Measurements from ENCODE around the gene ABLIM2. TPM values are rescaled to one million over a fixed set of nuclear protein-coding genes. Genes with fewer than 3 reads are reported as not detected.

ABLIM2 gene
- total RNA-seq, 1 donor from 2014 or later = 5.2 TPM

DNA sequence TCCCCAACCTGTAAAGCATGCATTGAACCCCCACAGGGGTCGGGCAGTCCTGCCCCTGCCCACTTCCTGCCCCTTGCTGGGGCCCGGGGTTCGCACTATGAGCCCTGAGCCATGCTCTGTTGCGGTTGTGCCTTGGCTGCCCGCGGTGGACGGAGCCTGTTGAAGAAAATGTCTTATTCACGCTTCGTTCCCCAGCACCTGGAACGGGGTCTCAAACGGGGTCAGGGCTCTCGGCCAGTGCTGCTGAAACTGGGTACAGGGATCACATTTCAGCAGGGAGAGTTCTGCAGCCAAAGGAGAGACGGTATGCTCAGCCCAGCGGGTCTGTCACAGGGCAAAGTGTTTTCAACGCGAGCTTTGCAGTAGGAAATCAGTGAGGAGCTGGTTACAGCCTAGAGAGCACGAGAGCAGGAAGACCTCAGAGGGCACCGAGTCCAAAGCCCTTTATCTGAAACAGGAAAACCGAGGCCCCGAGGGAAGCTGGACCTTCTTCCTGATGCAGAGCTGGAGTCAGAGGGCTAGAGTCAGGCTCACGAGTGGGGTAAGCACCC lies 172.6 kb downstream of the ABLIM2 start:
- peak; percentile 55 to 73 for DNase-seq (ENCODE audit: low read depth in 2 of 2)

DNA sequence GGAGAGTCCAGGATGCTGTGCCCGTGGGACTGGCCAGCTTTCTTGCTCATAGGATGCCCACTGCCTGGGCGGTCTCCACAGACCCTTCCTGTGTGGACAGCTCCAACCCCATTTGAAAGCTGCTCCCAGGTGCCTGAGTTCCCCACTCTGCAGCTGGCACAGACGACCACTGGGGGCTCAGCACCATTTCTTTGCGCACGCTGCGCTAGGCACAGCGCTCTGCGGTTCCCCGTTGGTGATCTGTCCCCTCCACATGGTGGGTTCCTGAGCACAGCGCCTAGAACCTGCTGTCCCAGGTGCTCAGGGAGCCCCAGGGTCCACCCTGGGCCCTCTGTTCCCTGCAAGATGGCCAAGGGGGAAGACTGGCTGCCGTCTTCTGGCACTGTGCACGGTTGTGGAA lies 173.5 kb downstream of the ABLIM2 start:
- DNase-seq (ENCODE audit: low read depth in 2 of 2) = no peak

DNA sequence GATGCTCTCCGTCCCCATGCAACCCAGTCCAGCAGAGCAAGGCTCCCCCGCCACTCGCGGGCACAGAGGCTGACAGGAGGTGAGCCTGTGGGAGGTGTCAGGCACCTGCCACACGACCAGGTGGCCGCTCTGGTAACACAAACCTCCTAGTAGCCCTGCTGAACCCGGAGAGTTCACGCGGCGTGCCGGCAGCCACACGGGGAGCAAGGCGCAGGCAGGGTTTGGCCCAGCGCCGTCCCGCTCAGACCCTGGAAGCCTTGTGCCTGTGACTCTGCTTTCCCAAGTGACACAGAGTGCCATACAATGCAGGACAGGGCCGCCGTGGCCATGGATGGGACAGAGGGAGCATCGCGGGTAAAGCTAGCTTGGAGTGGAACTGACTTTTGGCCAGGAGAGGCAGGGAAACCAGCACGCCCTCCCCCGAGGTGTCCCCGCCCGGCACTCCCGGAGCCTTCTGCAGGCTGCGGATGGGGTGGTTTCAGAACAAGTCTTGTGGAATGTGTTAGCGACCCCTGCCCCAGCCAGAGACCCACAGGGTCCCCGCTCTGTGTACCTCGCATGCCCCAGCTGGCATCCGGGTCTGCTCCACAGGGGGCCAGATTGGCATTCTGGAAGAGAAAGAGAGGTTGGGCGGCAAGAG lies 174.2 kb downstream of the ABLIM2 start:
- no peak for DNase-seq (ENCODE audit: low read depth in 2 of 2)

DNA sequence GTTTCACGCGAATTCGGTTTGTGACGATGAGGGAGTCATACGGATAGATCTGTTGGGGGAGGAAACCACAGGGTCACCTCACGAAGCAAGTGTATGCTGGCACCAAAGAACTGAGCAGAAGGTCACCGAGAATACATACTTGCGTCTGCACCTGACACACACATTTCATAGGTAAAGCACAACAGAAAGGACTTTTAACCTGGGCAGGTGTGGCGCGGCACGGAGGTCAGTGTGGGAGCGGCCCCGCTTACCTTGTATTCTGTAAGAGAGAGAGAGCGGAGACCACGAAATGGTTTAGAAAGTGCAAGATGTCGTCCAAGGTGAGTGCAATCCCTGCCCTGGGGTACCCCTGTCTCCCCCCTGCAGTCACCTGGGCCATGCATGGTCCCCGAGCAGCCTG lies 175.3 kb downstream of the ABLIM2 start:
- DNase-seq (ENCODE audit: low read depth in 2 of 2) = no peak

DNA sequence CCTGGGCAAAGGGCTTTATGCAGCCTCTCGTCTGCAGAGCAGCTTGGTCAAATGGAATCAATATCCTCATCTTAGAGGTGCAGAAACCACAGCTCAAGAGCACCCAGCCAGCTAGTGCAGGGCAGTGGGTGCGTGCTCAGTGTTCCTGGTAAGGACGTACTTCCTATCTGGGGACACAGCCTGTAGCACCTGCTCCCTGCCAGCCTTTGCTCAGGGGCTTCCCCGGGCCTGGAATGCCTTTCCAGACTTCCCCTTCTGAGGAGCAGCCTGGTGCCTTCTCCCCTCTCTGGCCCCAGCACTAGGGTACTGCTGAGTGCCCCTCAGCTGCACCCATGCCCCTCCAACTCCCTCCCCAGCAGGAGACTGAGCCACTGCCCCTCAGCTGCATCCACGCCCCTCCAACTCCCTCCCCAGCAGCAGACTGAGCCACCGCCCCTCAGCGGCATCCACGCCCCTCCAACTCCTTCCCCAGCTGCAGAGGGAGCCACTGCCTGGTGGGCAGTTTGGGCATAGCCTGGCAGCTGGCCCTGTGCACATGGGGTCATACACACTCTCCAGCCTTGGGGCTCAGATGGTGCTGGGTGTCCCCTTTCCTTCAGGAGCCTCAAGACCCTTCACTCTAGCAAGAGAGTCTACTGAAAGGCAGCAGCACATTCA lies 176.7 kb downstream of the ABLIM2 start:
- DNase-seq (ENCODE audit: low read depth in 2 of 2) = no peak

DNA sequence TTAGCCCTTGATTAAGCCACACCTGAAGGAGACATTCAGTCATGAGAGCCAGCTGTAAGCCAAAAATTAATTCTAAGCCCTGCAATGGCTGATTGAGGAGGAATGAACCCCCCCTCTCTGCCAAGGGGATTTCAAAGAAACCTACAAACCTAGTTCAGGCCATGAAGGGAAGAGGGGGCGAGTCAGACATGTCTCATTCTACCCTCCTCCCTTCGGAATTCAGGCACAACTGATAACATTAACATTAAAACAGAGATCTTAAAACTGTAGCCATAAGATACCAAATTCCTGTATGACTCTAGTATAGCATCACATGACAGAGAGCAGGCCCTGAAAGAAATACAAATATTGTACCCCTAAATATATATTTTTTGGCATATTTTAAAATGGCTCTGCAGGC lies 178.6 kb downstream of the ABLIM2 start:
- no peak for DNase-seq (ENCODE audit: low read depth in 2 of 2)

DNA sequence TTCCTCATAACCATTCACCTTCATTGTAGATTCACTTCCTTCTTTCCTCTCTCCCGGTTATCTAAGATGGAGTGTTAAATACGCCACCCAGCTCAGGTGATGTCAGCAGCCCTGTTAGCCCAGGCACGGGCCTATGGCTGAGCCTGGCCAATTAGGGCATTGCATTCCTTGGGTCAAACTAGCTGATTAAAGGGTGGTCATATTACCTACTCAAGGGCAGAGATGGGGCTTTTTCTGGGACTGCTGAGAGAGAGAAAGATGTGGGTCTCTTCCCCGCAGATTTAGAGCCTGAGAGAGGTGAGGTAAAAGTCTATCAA lies 179.0 kb downstream of the ABLIM2 start:
- DNase-seq (ENCODE audit: low read depth in 2 of 2) = no peak

DNA sequence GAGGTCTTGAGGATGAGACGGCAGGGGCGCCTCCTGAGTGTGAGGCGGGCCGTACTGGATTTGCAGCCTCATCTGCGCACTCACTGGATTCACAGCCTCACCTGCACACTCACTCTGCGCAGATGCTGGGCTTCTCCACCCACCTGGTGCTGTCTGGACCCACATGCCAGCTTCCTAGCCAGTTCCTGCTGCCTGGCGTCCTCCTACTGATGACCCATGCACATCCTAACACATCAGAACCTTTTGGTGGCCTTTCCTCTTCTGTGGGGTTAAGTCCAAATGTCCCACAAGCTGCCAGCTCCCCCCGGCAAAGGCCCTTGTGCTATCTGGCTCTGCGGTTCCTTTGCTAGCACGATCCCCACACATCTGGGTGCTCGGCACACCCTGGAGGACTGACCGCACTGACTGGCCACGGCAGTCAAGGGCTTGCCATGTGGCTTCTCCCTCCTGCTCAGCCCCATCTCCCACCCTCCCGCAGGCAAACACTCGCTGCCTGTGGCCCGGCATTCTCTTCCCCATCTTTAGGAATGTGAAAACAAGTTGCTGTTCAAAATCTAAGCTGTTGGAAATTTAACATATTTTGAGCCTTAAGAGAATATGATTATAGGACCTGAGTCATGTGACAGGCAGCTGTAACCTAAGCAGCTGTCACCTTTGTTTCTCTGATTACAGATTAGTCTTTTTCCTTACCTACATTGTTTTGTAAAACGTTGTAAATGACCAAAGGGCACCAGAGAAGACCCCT lies 179.5 kb downstream of the ABLIM2 start:
- no peak for DNase-seq (ENCODE audit: low read depth in 2 of 2)

DNA sequence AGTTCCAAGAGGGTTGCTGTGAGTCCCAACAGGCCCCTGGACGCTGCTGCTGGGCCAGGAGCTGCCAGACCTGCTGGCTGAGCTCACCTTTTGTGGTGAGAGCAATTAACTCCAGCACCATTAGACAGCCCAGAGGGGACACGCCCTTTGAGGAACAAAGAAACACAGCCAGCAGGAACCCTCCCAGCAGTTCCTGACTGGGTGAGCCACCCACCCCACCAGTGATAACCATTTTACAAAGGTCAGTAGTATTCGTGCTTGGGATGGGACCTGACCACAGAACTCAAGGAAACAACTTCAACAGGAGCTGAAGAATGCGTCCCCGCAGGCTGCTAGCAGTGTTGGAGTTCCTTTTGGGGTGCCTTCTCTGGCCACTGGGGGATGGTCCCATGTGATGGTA lies 180.1 kb downstream of the ABLIM2 start:
- no peak for DNase-seq (ENCODE audit: low read depth in 2 of 2)

DNA sequence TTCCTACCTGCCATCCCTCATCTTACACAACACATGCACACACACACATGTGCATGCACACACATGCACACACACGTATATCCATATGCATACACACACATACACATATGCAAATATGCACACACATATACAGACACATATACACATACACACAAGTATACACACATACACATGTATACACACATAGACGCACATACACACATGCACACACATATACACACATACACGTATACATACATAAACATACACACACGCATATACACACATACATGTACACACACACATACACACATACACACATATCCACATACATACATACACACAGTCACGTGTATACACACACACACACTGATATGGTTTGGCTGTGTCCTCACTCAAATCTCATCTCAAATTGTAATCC lies 182.0 kb downstream of the ABLIM2 start:
- no peak for DNase-seq (ENCODE audit: low read depth in 2 of 2)

DNA sequence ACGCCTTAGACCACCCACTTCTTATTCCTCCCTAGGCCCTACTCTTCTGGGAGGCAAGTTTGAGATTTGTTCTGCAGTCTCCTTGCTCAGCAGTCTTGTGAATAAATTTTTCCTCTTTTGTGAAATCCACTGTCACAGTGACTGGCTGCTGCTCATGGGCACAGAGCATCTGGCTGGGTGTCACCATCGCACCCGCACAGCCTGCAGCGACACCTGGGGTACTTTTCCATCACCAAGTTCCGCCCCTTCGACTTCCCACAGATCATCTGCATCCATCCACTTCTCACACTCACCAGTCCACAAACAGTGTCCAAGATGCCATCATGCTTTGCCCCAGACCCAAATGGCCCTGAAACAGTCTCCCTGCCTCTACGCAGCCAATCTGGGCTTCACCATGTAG lies 182.6 kb downstream of the ABLIM2 start:
- DNase-seq (ENCODE audit: low read depth in 2 of 2) = no peak

DNA sequence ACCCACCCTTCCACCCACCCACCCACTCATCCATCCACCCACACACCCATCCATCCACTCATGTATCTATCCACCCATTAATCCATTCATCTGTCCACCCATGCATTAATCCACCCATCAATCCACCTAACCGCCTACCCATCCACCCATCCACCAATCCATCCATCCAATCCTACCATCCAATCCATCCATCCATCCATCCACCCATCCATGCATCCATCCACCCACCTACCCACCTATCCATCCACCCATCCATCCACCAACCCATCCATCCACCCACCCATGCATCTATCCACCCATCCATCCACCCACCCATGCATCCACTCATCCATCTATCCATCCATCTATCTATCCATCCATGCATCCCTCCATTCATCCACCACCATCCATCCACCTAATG lies 184.2 kb downstream of the ABLIM2 start:
- no peak for DNase-seq (ENCODE audit: low read depth in 2 of 2)

DNA sequence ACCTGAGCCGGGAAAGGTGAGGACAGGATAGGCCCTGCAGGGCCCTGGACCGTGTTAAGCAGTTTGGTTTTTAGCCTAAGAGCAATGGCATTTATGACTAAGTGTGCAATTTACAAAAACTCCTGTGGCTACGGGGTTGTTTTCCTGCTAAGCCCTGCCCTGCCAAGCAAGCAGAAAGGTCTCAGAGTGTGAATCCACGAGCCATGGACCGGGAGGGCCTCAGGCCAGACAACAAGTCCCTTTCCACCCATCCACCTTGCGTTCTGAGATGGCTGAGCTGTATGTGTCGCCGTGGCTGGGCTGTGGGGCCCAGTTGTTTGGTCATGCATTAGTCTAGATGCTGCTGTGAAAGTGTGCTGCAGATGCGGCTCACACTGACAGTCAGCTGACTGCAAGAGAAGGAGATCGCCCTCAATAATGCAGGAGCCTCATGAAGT lies 185.1 kb downstream of the ABLIM2 start:
- no peak for DNase-seq (ENCODE audit: low read depth in 2 of 2)

DNA sequence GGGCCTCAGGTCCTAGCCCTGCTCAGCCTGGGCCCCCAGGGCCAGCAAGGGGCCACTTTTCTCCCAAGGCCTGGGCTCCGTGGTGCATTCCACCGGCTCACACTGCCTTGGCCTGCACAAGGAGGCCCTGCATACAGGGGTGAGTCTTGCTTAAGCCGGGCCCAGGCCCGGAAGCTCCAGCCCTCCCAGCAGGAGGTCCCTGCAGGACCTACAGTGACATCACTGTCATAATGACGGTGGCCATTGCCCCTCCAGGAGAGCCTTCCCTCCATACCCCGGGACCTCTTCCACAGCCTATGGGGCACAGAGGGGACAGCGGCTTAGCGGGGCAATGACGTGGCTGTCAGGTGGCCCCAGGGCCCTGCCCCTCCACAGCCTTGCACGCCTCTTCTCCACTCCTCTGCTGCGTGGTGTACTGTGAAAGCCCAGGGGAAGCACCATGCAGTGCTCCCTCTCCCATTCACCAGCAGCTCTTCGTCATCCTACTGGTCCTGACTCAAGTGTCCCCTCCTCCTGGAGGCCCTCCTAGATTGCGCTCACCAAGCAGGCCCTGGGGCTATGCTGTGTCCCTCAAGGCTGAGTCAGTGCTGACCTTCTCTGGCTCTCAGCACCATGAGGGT lies 186.6 kb downstream of the ABLIM2 start:
- DNase-seq (ENCODE audit: low read depth in 2 of 2) = no peak

DNA sequence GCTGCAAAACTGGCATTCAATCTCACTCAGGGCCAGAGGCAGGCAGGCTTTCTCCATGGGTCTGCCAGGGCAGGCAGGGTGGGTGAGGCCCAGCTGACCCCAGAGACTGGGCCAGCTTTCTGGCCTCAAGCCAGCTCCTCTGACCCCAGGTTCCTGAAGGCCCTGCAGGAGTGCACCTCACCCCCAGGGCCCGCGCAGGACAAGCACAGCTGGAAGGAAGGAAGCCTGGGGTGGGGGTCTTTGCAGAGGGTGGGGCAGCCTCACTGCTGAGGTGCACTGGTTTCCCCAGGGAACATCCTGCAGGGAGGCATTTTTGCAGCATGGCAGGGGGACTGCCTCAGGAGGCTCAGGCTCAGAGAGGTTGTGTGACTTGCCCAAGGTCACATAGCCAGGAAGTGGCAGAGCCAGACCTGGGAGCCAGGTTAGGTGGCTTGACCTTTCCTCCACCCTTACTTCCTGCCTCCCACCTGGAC lies 187.4 kb downstream of the ABLIM2 start:
- DNase-seq (ENCODE audit: low read depth in 2 of 2) = no peak

DNA sequence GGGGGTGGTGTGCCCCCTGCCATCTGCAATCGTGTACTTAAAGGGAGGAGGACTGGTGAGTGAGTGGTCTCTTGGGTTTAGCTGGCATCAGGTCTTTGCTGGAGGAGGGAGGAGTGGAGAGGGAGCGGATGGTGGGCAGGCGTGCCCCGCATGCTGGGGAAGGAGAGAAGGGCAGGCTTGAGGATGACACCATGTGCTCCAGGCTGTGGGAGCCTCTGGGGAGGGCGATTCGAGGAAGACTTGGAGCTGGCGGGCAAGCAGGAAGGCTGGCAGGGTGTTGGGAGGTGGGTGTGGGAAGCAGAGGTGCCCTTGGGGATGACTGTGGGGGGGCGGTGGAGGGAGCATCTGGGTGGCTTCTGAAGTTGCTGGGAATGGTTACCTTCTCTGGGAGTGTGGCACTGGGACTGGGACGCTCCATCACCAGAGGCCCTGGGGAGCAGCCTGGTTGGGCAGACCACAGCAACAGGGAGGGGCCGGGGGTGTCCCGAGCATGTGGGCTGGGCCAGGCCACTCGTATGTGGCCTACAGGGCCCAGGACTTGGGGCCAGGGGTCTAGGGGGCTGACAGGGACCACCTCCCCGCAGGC lies 188.2 kb downstream of the ABLIM2 start:
- peak in 1 of 2 donors; percentile 27 for DNase-seq (ENCODE audit: low read depth in 2 of 2)

DNA sequence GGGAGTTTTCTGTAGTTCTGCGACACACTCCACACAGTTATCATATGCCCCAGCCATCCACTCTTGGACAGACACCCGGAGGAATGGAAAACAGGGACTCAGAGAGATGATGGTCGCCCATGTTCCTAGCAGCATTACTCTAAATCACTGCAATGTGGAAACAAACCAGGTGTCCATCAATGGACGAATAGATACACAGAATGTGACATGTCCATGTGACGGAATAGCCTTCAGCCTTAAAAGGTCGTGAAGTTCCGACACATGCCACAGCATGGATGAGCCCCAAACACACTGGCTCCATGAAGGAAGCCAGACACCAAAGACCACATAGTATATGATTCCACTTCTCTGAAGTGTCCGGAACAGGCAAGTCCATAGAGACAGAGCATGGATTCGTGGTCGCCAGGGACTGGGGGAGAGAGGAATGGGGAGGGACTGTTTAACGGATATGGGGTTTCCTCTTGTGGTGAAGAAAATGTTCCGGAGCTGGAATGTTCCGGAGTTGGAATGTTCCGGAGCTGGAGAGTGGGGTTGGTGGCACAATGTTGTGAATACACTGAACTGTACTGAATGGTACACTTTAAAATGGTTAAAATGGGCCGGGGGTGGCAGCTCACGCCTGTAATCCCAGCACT lies 190.2 kb downstream of the ABLIM2 start:
- peak; percentile 91 to 93 for DNase-seq (ENCODE audit: low read depth in 2 of 2)

DNA sequence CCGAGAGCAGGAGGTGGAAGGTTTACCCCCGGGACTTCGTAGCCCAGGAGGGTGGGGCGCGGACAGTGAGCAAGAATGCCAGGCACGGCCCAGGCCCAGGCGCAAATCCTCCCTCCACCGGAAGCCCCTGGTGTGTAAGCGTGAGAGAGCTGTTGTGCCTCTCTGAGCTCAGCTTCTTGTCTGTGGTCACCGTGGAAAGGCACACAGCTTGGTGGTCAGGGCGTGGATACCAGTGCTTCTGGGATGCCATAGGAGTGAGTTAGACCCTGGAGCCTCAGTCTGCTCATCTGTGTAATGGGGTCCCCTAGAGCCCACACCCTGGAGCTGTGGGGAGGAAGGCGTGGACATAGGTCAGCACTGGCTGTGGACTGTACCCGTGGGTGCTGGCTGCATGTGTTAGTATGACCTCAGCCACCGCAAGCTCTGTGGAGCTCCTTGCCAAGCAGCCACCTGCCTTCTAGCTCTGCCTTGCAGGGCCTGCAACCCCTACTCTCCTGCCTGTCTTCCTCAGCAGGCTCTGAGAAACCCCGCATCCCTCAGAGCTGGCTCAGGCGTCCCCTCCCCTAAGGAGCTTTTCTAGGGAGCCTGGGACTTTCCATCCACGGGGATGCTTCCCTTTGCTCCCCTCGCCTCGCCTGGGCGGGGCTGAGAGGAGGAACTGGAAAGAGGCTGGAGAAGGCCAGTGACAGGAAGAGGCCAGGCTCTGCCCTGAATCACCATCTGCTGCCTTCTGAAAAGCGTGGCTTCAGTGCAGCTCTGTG lies 190.9 kb downstream of the ABLIM2 start:
- DNase-seq (ENCODE audit: low read depth in 2 of 2) = peak; percentile 64 to 72

DNA sequence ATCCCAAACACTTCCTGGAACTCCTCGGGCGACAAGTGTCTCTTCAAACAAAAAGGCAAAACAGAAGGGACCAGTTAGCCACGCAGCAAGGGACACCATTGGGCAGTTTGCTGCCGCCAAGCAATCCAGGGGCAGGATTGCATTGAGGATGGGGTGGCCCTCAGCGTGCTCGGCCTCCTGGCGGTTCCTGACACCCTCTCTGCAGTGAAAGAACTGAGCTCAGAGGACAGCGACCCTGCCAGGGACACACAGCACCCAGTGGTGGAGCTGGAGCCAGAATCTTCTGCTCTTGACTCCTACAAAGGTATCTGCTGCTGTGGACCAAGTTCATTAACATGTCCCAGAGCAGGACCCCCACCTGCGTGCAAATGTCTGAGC lies 191.6 kb downstream of the ABLIM2 start:
- DNase-seq (ENCODE audit: low read depth in 2 of 2) = no peak

DNA sequence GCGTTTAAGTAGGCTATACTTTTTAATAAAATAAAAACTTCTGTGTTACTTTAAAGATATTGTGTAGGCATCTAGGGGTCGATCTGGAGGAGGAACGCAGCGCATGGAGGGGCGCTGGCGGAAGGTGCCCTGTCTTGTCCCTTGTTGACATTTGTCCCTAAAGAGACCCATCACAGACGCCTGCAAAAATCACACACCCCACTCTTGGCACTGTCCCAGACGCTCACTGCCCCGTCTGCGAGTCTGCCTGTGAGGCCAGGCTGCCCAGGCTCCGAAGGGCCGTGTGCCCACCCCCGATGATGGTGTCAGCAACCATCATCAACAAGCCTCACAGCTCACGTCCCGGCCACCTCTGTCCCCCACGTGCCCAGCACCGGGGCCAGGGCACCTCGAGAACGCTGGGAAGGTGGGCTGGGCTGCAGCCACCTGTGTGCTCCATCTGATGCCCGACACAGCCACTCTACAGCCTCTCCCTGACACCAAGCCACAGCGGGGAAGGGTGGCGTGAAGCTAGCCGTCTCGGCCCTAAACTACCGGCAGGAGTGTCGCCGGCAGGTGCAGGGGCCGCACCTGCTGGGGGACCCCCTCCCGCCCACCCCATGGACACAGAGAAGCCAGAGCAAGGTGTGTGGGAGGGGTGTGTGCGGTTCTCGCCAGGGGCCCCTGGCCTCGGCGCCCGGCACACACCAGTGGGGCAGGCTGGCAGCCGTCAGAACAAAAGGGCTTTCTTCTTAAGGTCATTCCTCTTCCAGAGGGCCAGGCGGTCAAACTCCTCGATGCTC lies 192.1 kb downstream of the ABLIM2 start:
- DNase-seq (ENCODE audit: low read depth in 2 of 2) = no peak

Data from lung microvascular endothelial cell (primary cell).